Measurements from ENCODE around the gene GYG1.

Gene GYG1

GRCh38 chr3:149018247-149018646 is 26.9 kb downstream of the GYG1 start:
- TF ChIP-seq CTCF (IDR thresholded peaks at IDR 0.05; ENCODE audit: low read depth, low read length) = no peak
- H3K4me3 ChIP-seq (ENCODE audit: low read depth, low read length) = no peak overlapping the region

- TF ChIP-seq CTCF (IDR thresholded peaks at IDR 0.05; ENCODE audit: low read depth, low read length) = no peak
- H3K4me3 ChIP-seq (ENCODE audit: low read depth, low read length) = no peak overlapping the region
These were observed 28.2 kb downstream of the GYG1 start for GRCh38 chr3:149019580-149019979.

- no peak overlapping the region for H3K4me3 ChIP-seq (ENCODE audit: low read depth, low read length)
- TF ChIP-seq CTCF (IDR thresholded peaks at IDR 0.05; ENCODE audit: low read depth, low read length) = no peak
These were observed 29.0 kb downstream of the GYG1 start for GRCh38 chr3:149020196-149020838.

- no peak for TF ChIP-seq CTCF (IDR thresholded peaks at IDR 0.05; ENCODE audit: low read depth, low read length)
- H3K4me3 ChIP-seq (ENCODE audit: low read depth, low read length) = no peak overlapping the region
These were observed 29.5 kb downstream of the GYG1 start for GRCh38 chr3:149020839-149021252.

- TF ChIP-seq CTCF (IDR thresholded peaks at IDR 0.05; ENCODE audit: low read depth, low read length) = no peak
- no peak overlapping the region for H3K4me3 ChIP-seq (ENCODE audit: low read depth, low read length)
These were observed 30.5 kb downstream of the GYG1 start for GRCh38 chr3:149021830-149022229.

- TF ChIP-seq CTCF (IDR thresholded peaks at IDR 0.05; ENCODE audit: low read depth, low read length) = no peak
- H3K4me3 ChIP-seq (ENCODE audit: low read depth, low read length) = no peak overlapping the region
These were observed 32.6 kb downstream of the GYG1 start for GRCh38 chr3:149023951-149024350.

- H3K4me3 ChIP-seq (ENCODE audit: low read depth, low read length) = no peak overlapping the region
- no peak for TF ChIP-seq CTCF (IDR thresholded peaks at IDR 0.05; ENCODE audit: low read depth, low read length)
These were observed 35.4 kb downstream of the GYG1 start for GRCh38 chr3:149026718-149027117.

All from WI38 (cell line).